Measurements from ENCODE around the gene THBS1.

DNA sequence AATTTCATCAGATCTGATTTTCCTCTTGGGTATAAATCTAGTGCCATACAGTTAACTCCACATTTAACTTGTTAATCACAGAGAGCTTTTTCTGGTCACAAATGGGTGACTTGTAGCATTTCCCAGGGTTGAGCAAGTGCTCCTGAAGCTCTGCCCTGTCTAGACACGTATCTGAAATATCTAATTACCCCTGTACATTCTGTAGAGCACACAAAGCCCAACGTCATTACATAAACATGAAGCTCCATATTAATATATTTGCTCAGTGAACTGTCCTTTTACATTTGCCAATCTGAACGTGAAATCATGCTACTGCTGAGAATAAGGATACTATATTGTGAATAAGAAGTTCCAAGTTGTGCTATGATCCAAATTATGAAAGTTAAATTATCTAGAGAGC, 49.0 kb downstream of the THBS1 start:
- TF ChIP-seq EP300 (IDR thresholded peaks at IDR 0.05): no peak
- TF ChIP-seq, protein P1, sequence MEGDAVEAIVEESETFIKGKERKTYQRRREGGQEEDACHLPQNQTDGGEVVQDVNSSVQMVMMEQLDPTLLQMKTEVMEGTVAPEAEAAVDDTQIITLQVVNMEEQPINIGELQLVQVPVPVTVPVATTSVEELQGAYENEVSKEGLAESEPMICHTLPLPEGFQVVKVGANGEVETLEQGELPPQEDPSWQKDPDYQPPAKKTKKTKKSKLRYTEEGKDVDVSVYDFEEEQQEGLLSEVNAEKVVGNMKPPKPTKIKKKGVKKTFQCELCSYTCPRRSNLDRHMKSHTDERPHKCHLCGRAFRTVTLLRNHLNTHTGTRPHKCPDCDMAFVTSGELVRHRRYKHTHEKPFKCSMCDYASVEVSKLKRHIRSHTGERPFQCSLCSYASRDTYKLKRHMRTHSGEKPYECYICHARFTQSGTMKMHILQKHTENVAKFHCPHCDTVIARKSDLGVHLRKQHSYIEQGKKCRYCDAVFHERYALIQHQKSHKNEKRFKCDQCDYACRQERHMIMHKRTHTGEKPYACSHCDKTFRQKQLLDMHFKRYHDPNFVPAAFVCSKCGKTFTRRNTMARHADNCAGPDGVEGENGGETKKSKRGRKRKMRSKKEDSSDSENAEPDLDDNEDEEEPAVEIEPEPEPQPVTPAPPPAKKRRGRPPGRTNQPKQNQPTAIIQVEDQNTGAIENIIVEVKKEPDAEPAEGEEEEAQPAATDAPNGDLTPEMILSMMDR (IDR thresholded peaks at IDR 0.05): no peak

Data from suprapubic skin (tissue), 3 donors.